Stimulated activated CD8-positive, alpha-beta memory T cell treated with anti-CD3 and anti-CD28 coated beads, Interleukin-2, amount 100 ng/mL, for 1 hour (primary cell): ENCODE measurements around the gene ARFGAP1.

Experiments used
- DNase-seq, 2 donors: peaks; one replicate each; pipeline ENCODE4 v3.0.0-alpha.2; 2020; ENCODE audit warnings: low read depth in 2 of 2

ARFGAP1 gene

GRCh38 chr20:63307538-63308217, 35.1 kb downstream of the ARFGAP1 start:
- no peak for DNase-seq

- no peak for DNase-seq
Measured at GRCh38 chr20:63308218-63308911, 35.8 kb downstream of the ARFGAP1 start.

DNA sequence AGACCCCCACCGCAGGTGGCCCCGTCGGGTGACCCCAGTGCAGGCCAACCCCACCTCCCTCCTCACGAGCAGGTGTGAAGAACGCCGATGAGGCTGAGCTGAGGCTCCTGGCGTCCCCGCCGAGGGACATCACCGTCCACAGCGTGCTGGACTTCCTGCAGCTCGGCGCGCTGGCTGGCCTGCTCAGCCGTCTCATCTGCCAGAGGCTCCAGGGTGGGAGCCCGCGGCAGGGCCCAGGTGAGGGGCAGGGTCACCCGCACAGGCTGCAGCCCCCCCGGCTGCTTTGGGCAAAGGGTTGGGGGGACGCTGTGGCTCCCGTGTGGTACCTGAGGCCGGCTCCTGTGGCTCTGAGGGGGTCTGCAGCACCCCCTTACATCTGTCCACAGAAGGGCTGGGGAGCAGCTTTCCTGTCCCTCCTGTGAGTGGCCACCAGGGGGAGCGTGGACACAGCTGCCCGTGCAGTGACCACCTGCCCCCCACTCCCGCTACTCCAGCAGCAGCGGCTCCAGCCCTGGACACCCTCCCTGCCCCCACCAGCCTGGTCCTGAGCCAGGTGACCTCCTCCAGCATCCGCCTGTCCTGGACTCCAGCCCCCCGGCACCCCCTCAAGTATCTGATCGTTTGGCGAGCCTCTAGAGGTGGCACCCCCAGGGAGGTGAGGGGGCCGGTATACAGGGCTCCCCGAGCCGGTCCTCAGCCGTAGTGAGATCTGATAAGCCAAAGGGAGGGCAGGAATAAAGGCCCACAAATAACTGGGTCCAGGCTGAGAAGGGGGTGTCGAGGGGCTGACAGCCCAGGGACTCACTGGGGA, 36.9 kb downstream of the ARFGAP1 start:
- DNase-seq: no peak

- DNase-seq: no peak
Measured at GRCh38 chr20:63310265-63310991, 37.8 kb downstream of the ARFGAP1 start.

- DNase-seq: no peak
Measured at GRCh38 chr20:63311186-63311832, 38.7 kb downstream of the ARFGAP1 start.

DNA sequence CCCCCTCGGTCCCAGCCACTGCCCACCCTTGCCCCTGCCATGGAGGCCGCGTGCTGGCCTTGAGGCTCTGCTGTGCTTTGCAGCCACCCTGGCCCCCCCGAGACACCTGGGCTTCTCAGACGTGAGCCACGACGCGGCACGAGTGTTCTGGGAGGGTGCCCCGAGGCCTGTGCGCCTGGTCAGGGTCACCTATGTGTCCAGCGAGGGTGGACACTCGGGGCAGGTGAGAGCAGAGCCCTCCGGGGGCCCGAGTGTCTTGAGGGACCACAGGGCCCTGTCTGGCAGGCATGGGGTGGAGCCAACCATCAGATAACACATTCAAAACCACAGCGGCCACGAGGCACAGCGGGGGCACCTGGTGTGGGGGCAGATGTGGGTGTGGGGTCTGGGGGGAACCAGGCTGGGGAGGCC, 39.2 kb downstream of the ARFGAP1 start:
- no peak for DNase-seq

DNA sequence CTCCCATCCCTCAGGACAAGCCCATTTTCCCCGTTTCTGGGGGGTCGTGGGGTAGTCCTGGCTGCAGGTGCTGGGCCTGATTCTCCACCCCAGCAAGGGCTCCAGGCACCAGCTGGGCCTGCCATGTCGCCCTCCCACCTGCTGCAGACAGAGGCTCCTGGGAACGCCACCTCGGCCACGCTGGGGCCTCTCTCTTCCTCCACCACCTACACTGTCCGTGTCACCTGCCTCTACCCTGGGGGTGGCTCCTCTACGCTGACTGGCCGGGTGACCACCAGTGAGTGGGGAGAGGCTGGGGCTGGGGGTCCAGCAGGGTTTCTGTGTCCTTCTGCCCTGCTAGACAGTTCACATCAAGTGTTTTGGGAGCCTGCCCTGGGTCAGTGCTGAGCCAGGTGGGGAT, 39.7 kb downstream of the ARFGAP1 start:
- no peak for DNase-seq

- no peak for DNase-seq
Measured at GRCh38 chr20:63312690-63313348, 40.2 kb downstream of the ARFGAP1 start.

GRCh38 chr20:63313349-63314014, 40.9 kb downstream of the ARFGAP1 start:
- DNase-seq: no peak

DNA sequence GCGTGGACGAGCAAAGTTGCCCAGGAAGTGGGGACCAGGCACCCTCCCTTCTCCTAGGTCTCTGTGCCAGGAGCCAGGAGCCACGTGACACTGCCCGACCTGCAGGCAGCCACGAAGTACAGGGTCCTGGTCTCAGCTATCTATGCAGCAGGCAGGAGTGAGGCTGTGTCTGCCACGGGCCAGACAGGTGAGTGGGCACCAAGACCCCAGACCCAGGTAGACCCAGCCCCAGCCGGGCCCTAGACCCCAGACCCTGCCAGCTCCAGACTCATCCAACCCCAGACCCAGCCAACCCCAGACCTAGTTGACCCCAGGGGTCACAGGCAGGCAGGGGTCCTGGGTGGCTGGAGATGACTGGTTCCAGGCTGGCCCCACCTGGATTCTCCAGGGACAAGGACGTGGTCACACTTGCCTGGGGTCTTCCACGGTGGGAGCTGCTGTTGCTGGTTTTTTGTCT, 41.4 kb downstream of the ARFGAP1 start:
- DNase-seq: no peak

GRCh38 chr20:63314566-63315239, 42.1 kb downstream of the ARFGAP1 start:
- DNase-seq: no peak

DNA sequence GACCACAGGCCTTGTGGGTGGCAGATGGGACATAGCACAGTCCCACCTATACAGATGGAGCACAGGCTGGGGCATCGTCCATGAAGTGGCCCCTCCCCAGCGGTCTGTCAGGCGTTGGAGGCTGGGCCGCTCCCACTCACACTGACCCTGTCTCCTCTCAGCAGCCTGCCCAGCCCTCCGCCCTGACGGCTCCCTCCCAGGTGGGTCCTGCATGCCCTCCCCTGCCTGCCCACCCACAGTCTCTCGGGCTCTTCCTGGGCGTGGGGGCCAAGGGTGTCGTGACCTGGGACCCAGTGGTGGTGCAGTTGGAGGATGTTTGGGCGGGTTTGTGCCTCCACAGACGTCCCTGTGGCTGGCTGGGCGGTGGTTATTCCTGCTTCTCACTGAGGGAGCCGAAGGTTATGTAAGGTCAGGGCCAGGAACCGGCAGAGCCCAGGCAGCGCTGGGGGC, 42.7 kb downstream of the ARFGAP1 start:
- DNase-seq: no peak

DNA sequence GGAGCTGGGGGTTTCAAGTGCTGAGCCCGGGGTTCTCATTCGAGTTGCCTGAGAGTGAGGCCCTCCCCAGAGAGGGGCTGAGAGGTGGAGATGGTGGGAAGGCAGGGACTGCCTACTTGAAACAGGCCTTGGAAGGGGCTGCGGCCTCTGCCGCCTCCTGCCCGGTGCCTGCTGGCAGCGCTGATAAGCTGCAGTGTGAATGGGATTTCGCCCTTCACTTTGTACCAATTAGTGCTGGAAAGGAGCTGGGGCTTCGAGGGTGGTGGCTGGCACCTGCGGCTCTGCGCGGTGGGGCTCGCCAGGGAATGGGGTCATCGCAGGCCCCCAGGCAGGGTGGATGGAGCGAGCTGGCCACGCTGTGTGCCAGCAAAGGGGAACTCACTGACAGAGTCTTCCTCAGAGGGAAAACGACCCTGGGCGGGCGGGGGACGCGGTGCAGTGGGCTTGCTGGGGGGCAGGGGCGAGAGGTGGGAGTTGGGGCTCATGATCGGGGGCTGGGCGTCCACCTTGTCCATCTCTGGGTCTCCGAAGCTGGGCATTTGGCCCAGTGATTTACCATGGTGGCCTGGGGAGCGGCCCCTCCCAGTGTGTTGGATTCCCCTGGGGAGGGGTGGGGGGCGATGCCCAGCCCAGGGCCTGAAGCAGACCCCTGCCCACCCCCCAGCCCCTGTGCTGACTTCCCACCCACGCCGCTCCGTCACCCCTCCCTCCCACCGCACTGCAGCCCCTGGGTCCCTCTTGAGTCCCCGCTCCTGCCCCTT, 43.3 kb downstream of the ARFGAP1 start:
- no peak for DNase-seq

GRCh38 chr20:63316502-63316921, 43.9 kb downstream of the ARFGAP1 start:
- no peak for DNase-seq

- no peak for DNase-seq
Measured at GRCh38 chr20:63317061-63317460, 44.4 kb downstream of the ARFGAP1 start.

DNA sequence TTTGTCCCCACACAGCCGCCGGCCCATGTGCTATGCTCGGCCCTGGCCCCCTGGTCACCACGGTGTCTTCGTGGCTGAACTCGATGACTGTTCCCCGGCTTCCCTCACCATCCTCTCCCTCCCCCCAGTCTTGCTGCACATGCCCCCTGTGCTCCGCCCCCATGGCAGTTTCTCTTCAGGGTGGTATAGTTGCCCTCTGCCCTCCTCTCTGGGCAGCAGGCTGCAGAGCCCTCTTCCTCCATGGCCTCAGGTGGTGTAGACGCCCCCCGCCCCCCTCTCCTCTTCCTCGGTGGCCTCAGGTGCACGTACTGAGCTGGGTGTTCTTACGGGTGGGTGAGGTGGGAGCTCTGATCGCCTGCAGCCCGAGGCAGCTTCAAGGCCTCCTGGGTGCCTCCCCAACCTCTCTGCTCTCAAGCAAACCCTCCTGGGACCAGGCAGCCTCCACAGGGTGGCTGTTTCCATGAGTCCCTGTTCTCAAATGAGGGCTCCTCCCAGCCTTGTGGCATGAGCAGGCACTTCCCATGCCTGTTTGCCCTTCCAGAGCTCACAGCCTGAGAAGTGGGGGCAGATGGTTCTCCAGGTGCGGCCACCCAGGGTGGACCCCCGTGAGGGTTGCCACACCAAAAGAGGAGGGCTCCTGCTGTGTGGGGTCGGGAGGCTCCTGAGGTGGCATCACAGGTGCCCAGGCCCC, 45.1 kb downstream of the ARFGAP1 start:
- DNase-seq: no peak

DNA sequence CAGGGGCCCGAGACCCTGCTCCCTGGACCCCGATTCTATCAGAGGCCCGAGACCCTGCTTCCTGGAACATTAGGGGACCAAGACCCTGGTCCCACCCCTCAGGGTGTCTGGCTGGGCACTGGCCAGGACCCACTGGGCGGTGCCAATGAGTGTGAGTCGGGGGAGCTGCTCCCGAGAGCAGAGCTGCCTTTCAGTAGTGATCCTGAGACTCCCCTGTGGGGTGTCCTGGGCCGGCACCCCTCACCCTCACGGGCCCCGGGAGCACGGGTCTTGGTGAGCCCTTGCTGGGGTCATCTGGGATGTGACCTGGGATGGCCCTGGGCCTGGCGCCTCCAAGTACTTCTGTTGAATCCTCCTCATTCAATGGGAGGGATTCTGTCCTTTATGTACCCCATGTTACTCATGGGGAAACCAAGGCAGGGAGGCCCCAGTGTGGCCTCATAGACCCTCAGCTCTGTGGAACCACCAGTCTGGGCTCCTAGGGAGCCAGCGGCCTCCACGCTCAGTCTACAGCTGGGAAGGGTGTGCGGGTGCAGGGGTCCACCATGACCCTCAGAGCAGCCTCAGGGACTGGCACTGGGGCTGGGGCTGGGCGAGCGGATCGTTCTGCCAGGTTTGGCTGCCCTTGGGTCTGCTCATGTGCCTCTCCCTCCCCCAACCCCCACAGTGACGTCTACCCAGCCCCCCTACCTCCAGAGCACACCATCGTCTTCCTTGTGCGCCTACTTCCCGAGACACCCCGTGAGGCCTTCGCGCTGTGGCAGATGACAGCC, 46.0 kb downstream of the ARFGAP1 start:
- no peak for DNase-seq
